Esophagus muscularis mucosa (tissue), 4 donors: ENCODE measurements around the gene DOK5. TPM values are rescaled to one million over a fixed set of nuclear protein-coding genes. Genes with fewer than 3 reads are reported as not detected.

Experiments
- DNase-seq: peaks from one replicate; pipeline ENCODE4 v3.0.0-alpha.2; 2017; ENCODE audit errors: extremely low spot score
- H3K27ac ChIP-seq, 4 donors: fragments of 200-600 bp; sonication (generic); replicated peaks in 1 of 4; 1 replicate in 3 of 4; 2 replicates in 1 of 4; pipeline ENCODE4 v1.5.1; 2016 to 2019; ENCODE audit warnings: mild to moderate bottlenecking in 1 of 4
- H3K27me3 ChIP-seq, 4 donors: fragments of 200-600 bp; sonication (generic); one replicate each; pipeline versions ENCODE4 v1.5.1 to v1.6.0; 2016 to 2019
- H3K36me3 ChIP-seq, 4 donors: fragments of 200-600 bp; sonication (generic); one replicate each; pipeline ENCODE4 v1.5.1; 2016 to 2019
- H3K4me1 ChIP-seq, 4 donors: fragments of 200-600 bp; sonication (generic); one replicate each; pipeline ENCODE4 v1.5.1; 2016 to 2019
- H3K4me3 ChIP-seq, 4 donors: fragments of 200-600 bp; sonication (generic); 1 replicate in 2 of 4; 2 replicates in 2 of 4; pipeline ENCODE4 v1.5.1; 2016 to 2019; ENCODE audit warnings: mild to moderate bottlenecking in 4 of 4, moderate library complexity in 1 of 4
- H3K9me3 ChIP-seq, 4 donors: fragments of 200-600 bp; sonication (generic); 1 replicate in 3 of 4; 2 replicates in 1 of 4; pipeline ENCODE4 v1.5.1; 2016 to 2019
- EP300 ChIP-seq: sonication (generic); formaldehyde crosslinking; IDR thresholded peaks from one replicate; pipeline ENCODE4 v1.6.1; 2017; ENCODE audit warnings: antibody characterized with exemption
- POLR2A ChIP-seq: fragments of 450-650 bp; IDR thresholded peaks from one replicate; pipeline ENCODE4 v1.6.1; 2017; ENCODE audit warnings: antibody characterized with exemption, moderate library complexity, mild to moderate bottlenecking, low read depth
- POLR2AphosphoS5 ChIP-seq, 2 donors: sonication (generic); formaldehyde crosslinking; IDR thresholded peaks; one replicate each; pipeline ENCODE4 v1.6.1; 2017; ENCODE audit warnings: antibody characterized with exemption in 2 of 2
- WGBS: methylation state at CpG from one replicate; pipeline ENCODE4 v1.1.5; 2018; 5-methylcytosine and 5-hydroxymethylcytosine counted together
- intact Hi-C: fragments of 100-400 bp; cut with DNase I; formaldehyde crosslinking; loops from one replicate; pipeline ENCODE4 v1.15.1; 2023
- total RNA-seq, 4 donors: library from RNA; depleted of rRNA; stranded (reverse); fragments of >200 nt; gene quantifications; one replicate each; pipeline versions ENCODE4 v1.1.0 to v1.2.1, GENCODE V29; 2016
- TF ChIP-seq, protein P1 (sequence below), 3 experiments: fragments of 200-600 bp in 2 of 3; fragments of 450-650 bp in 1 of 3; sonication (generic) in 2 of 3; IDR thresholded peaks; one replicate each; pipeline ENCODE4 v1.5.1; 2017 to 2019; ENCODE audit warnings: antibody characterized with exemption in 3 of 3, mild to moderate bottlenecking in 2 of 3, moderate library complexity in 1 of 3

DOK5 gene
- total RNA-seq, 4 donors from 2014 or later: 0.32 to 1.5 (median 0.79) TPM

DNA sequence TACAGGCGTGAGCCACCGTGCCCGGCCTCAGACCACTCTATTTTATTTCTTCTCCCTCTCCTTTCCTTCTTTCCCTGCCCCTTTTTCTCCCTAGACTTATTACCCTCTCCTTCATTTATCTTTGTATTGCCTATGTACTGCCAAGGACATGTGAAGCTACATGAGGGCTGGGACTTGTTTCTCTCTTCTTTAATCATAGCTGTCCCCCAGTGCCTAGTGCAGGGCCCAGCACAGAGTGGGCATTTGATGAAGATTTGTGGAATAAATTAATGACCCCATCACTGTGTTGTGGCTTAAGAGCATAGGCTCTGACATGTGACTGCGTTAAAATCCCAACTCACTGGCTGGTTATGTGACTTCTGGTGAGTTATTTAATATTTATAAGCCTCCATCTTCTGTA is 6.0 kb downstream of the DOK5 start:
- no peak for DNase-seq
- no peaks in the 10 kb centered on the region for H3K9me3 ChIP-seq
- 97% methylated on average over 4 of the region's 4 CpGs for WGBS
- TF ChIP-seq, protein P1, sequence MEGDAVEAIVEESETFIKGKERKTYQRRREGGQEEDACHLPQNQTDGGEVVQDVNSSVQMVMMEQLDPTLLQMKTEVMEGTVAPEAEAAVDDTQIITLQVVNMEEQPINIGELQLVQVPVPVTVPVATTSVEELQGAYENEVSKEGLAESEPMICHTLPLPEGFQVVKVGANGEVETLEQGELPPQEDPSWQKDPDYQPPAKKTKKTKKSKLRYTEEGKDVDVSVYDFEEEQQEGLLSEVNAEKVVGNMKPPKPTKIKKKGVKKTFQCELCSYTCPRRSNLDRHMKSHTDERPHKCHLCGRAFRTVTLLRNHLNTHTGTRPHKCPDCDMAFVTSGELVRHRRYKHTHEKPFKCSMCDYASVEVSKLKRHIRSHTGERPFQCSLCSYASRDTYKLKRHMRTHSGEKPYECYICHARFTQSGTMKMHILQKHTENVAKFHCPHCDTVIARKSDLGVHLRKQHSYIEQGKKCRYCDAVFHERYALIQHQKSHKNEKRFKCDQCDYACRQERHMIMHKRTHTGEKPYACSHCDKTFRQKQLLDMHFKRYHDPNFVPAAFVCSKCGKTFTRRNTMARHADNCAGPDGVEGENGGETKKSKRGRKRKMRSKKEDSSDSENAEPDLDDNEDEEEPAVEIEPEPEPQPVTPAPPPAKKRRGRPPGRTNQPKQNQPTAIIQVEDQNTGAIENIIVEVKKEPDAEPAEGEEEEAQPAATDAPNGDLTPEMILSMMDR (IDR thresholded peaks at IDR 0.05): no peak
- TF ChIP-seq POLR2AphosphoS5 (IDR thresholded peaks at IDR 0.05) (no peak), EP300 (no peak)
- H3K27me3 ChIP-seq: peaks cover 0 to 33% (median 5%) of the 10 kb centered on the region in 4 donors
- H3K4me3 ChIP-seq: no peak overlapping the region
- no peak overlapping the region for H3K27ac ChIP-seq
- intact Hi-C loops: no loop called here
- peaks cover 2 to 6% (median 6%) of the 10 kb centered on the region in 4 donors for H3K4me1 ChIP-seq
- H3K36me3 ChIP-seq: no peaks in the 10 kb centered on the region

DNA sequence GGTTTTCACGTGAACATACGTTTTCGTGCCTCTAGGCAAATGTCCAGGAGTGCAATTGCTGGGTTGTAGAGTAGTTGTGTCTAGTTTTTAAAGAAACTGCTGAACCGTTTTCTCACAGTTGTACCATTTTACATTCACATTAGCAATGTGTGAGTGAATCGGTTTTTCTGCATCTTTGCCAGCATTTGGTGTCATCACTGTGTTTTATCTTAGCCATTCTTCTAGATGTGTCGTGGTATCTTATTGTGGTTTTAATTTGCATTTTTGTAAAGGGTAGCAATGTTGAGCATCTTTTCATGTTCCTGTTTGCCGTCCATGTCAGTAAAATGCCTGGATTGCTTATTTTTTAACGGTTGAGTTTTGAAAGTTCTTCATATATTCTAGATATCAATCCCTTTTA is 10.2 kb downstream of the DOK5 start:
- WGBS: 88% methylated on average over 8 of the region's 8 CpGs
- Histone ChIP-seq H3K4me3 (no peak overlapping the region), H3K36me3 (no peaks in the 10 kb centered on the region), H3K27me3 (peaks cover 0 to 4% (median 0%) of the 10 kb centered on the region in 4 donors), H3K27ac (no peak overlapping the region), H3K9me3 (no peaks in the 10 kb centered on the region), H3K4me1 (no peaks in the 10 kb centered on the region)
- TF ChIP-seq EP300 (no peak), POLR2A (no peak), POLR2AphosphoS5 (IDR thresholded peaks at IDR 0.05) (no peak)
- TF ChIP-seq, protein P1 (IDR thresholded peaks at IDR 0.05): no peak
- no peak for DNase-seq
- intact Hi-C loops: no loop called here

DNA sequence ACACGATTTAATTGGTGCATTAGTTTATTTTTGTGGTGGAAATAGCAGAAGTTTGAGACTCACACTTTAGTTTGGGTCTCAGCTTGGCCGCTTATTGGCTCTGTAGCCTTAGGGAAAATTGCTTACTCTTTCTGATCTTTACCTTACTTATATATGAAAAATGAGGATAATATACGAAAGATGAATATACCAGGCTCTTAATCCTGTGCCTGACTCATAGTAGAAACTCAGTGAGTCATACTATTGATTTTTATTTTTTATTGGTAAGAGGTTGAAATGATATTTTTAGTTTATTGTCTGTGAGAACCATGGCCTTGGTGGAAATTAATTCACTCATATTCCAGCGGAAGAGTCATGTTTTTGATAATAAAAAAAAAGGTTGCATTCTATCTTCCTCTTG is 11.2 kb downstream of the DOK5 start:
- no peak for DNase-seq
- Histone ChIP-seq H3K36me3 (no peaks in the 10 kb centered on the region), H3K4me1 (no peaks in the 10 kb centered on the region), H3K4me3 (no peak overlapping the region), H3K27me3 (no peaks in the 10 kb centered on the region), H3K9me3 (no peaks in the 10 kb centered on the region), H3K27ac (no peak overlapping the region)
- intact Hi-C loops: no loop called here
- TF ChIP-seq POLR2A (no peak), EP300 (no peak), POLR2AphosphoS5 (IDR thresholded peaks at IDR 0.05) (no peak)
- TF ChIP-seq, protein P1 (IDR thresholded peaks at IDR 0.05): no peak
- 82% methylated on average over 4 of the region's 4 CpGs for WGBS

DNA sequence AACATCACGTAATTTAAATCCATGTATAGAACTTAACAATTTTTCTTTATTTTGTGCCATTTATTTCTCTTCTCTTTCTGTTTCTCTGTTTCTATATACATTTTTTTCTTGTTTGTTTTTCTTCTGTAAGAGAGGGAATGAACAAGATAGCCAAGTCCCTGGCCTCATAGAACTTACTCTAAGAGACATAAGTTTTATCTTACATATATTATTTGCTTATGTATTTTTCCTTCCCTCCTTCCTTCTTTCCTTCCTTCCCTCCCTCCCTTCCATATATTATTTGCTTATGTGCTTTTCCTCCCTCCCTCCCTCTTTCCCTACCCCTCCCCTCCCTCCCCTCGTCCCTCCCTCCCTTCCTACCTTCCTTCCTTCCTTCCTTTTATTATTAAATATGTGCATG is 13.0 kb downstream of the DOK5 start:
- no peaks in the 10 kb centered on the region for H3K4me1 ChIP-seq
- intact Hi-C loops: no loop called here
- TF ChIP-seq, protein P1 (IDR thresholded peaks at IDR 0.05): no peak
- TF ChIP-seq POLR2AphosphoS5 (IDR thresholded peaks at IDR 0.05): no peak
- TF ChIP-seq EP300: no peak
- no peak for TF ChIP-seq POLR2A
- no peaks in the 10 kb centered on the region for H3K36me3 ChIP-seq
- H3K27ac ChIP-seq: no peak overlapping the region
- 88% methylated on average over 2 of the region's 2 CpGs for WGBS
- H3K9me3 ChIP-seq: no peaks in the 10 kb centered on the region
- no peak overlapping the region for H3K4me3 ChIP-seq
- H3K27me3 ChIP-seq: no peaks in the 10 kb centered on the region
- DNase-seq: no peak

DNA sequence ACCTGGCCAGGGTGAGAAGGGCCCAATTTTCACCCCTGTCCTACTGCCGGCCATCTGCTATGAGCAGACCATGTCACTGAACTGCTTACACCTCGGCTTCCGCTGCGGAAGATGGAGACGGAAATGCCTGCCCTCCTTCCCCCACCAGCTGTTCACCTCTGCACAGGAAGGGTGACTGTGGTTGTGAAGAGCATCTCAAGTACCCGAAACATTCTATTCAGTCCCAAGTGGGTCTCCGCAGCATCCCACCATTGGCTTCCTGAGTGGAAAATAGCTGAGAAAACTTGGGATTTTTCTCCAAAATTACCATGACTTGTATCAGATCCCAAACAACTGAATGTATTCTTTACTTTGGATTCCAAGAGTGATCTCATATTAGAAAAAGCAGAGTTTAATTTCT is 16.1 kb downstream of the DOK5 start:
- intact Hi-C loops: no loop called here
- 73% methylated on average over 5 of the region's 7 CpGs for WGBS
- Histone ChIP-seq H3K27ac (no peak overlapping the region), H3K27me3 (no peaks in the 10 kb centered on the region), H3K9me3 (no peaks in the 10 kb centered on the region), H3K36me3 (no peaks in the 10 kb centered on the region), H3K4me3 (no peak overlapping the region), H3K4me1 (no peaks in the 10 kb centered on the region)
- DNase-seq: no peak
- no peak for TF ChIP-seq POLR2AphosphoS5 (IDR thresholded peaks at IDR 0.05)
- no peak for TF ChIP-seq POLR2A
- TF ChIP-seq EP300: no peak
- TF ChIP-seq, protein P1 (IDR thresholded peaks at IDR 0.05): no peak
